Sciatic nerve (tissue), 2 donors: ENCODE results near the gene BGN. TPM values are rescaled to one million over a fixed set of nuclear protein-coding genes. Genes with fewer than 3 reads are reported as not detected.

Experiments
- ATAC-seq: fragments of 200-7000 bp; cut with Tn5 transposase; one replicate; pipeline ENCODE4 v1.9.1; 2020; ENCODE audit warnings: mild to moderate bottlenecking, moderate library complexity
- DNase-seq: peaks from one replicate; pipeline ENCODE4 v3.0.0-alpha.2; 2020; ENCODE audit warnings: low spot score
- intact Hi-C: fragments of 100-400 bp; cut with DNase I; formaldehyde crosslinking; loops from one replicate; pipeline ENCODE4 v1.14.2; 2022
- total RNA-seq: library from RNA; stranded (reverse); fragmentation: NEBNext Ultra II Directional; extraction: Animal tissue kit (Norgen Biotek cat#: 25700); gene quantifications from one replicate; pipeline ENCODE4 v1.2.1, GENCODE V29; 2021
- donor health status: DM: no; HTN: no; CAD: no.
- donor health status: DM: no; HTN: no; CAD: no.

Gene BGN
- total RNA-seq, 1 donor from 2014 or later, result 115 TPM

DNA sequence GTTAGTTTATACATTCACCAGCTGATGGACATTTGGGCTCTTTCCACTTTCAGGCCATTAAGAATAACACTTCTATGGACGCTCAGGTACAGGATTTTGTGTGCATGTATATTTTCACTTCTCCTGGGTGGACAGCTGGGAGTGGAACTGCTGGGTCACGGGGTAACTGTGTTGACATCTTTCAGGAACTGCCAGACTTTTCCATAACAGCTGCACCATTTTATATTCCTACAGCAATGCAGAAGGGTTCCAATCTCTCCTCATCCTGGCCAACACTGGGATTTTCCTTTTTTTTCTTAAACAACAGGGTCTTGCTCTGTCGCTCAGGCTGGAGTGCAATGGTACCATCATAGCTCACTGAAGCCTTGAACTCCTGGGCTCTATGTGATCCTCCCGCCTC is 36.3 kb upstream of the BGN start:
- DNase-seq (no peak), ATAC-seq (no peak)
- intact Hi-C loops, result no loop called here

DNA sequence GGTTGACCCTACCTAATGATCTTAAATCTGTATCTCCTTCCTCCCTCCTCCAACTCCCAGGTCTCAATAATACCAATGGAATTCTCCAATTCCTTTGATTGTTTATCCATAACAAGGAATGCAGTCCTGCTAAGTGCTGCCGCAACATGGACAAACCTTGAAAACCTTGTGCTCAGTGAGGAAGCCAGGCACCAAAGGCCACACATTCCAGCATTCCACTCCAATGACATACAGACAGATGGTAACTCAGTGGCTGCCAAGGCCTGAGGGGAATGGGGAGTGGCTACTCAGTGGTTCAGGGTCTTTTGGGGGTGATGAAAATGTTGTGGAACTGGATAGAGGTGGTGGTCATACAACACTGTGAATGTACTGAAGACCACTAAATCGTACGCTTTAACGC is 34.8 kb upstream of the BGN start:
- ATAC-seq (no peak), DNase-seq (no peak)
- intact Hi-C loops, result no loop called here

DNA sequence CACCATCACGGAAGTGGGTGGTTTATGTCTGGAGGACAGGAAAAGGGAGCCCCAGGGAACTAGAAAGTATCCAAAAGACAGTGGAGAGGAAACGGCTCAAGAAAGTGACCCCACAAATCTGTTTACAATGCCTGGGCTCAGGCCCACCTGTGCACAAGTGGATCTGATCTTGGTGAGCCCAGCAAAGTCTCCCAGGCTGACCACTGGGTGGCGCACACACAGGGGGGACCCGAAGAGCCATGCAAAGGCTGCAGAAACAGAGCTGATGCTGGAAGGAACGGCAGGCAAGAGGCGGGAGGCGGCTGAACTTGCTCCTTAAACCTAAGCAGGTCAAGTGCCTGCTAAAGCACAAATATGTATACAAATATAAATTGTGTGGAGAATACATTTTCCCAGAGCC is 34.0 kb upstream of the BGN start:
- intact Hi-C loops, result no loop called here
- DNase-seq, result peak; percentile 77

DNA sequence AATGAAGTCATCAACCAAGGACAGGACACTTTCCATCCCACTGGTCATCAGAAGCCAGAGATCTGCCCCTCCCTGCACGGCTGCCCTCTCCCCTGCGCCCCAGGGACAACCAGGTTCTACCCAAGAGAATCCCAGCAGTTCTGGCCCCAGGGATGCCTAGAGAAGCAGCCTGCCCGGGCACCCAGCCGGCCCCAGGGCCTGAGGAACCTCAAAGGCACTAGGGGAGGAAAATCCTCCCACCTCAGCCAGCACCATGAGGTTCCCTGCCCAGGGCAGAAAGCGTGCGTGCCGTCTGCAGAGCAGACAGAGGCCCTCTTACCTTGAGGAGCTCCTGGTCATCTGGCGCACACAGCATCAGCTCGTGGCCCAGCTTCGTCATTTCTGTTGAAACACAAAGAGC is 32.5 kb upstream of the BGN start:
- intact Hi-C loops, result no loop called here
- DNase-seq (no peak), ATAC-seq (no peak)

More for the DNA sequence above, 34.0 kb upstream of the BGN start:
- peak; percentile 60 for ATAC-seq

DNA sequence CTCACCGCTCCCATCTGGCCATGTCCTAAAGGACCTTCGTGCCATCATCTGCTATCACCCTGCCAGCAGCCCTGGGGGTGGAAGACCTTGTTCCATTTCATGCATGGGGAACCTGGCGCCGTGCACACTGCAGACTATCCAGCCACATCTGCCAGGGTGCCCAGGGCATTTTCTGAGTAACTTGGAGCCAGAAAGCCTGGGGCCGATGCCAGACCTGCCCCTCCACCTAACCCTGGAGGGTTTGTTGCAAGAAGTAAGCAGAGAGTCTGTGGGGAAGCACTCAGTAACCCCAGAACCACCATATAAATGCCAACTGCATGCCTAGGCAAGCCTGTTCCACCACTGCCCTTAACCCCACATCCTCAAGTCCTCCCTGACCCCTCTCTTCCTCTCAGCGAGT is 31.7 kb upstream of the BGN start:
- DNase-seq, result no peak
- intact Hi-C loops, result no loop called here
- no peak for ATAC-seq

DNA sequence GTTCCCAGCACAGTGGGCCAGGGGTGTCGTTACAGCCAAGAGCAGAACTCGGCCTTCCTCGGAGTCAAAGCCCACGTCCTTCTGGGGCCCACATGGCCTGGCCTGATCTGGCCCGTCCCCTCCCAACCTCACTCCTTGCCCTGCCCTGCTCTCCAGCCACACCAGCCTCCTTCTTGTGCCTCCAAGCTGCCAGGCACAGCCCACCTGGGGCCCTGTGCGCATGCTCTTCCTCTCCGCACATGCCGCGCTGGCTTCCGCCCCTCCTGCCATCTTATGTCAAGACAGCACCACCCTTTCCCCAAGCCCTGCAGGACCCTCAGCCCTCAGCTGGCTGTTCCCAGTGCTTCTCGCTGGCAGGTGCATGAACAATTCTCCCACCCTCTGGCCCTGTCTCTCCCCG is 31.2 kb upstream of the BGN start:
- intact Hi-C loops, result no loop called here
- no peak for DNase-seq
- no peak for ATAC-seq

DNA sequence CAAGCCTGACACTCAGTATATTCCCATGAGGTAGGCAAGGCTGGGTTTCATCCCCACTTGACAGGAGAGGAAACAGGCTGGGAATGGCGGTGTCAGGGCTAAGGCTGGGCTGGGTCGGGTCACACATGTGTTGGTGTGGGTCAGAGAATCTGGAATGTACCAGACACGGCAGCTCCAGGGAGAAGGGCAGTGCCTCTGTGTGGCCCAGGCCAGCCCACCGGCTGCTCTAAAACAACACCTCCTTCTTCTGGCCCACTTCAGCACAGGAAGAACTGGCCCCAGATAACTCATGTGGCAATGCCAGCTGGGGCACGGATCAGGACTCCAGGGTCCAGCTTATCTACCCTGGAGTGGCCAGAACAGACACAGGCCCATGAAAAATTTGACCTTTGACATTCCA is 30.7 kb upstream of the BGN start:
- intact Hi-C loops, result no loop called here
- no peak for DNase-seq
- no peak for ATAC-seq

DNA sequence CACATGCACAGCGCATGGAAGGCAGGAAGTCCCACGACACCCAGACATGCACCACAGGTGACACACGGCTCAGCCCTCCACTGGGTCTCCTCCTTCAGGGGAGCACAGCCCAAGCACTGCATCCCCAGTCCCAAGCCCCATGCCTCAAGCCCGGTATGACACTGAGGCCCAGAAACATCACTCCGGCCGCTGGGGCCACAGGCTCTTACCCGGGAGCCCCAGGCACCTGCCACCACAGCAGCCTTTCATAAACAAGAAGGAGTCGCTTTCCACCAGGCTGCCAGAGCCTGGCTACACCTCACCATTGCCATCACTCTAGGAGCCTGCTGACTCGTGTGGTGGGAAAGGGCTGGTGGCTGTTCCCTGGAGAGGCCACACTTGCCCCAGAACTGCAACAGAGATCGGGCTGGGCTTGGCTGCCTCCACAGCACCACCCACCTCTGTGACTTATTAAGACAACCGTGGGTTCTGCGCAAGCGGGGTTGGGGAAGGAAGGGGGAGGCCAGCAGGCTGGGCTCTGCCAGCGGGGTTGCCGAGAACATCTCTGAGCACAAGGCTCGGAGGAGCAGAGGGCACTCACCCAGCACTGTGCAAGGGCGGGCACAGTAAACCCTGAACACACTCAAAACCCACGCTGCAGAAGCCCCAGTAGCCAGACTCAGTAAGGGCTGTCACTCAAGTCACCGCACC is 28.9 kb upstream of the BGN start:
- ATAC-seq, result no peak
- DNase-seq, result no peak
- intact Hi-C loops, result no loop called here

DNA sequence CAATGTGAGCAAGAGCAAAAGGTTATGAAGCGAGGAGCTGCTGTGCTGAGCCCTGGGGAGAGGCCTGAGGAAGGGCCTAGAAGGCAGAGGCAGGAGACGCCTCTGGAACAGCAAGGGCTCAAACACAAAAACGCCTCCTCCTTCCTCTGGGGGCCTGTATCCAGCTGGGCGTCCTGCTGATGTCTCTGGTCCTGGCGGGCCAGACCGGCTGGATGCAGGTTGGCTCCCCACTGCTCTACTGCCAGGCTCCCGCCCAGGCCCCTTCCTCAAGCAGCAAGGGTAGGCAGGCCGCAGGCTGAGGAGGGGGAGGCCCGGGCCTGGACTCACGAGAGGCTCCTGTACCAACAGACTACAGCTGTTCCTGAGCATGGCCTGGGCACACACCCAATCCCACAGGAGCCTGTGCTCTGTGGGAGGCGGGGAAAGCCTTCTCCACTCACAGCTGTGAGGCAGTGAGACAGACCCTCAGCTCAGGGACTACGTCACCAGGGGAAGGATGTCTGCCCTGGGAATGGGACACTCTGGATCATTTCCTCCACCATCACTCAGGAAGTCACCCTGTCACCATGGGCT is 26.7 kb upstream of the BGN start:
- no peak for ATAC-seq
- no peak for DNase-seq
- intact Hi-C loops, result no loop called here

DNA sequence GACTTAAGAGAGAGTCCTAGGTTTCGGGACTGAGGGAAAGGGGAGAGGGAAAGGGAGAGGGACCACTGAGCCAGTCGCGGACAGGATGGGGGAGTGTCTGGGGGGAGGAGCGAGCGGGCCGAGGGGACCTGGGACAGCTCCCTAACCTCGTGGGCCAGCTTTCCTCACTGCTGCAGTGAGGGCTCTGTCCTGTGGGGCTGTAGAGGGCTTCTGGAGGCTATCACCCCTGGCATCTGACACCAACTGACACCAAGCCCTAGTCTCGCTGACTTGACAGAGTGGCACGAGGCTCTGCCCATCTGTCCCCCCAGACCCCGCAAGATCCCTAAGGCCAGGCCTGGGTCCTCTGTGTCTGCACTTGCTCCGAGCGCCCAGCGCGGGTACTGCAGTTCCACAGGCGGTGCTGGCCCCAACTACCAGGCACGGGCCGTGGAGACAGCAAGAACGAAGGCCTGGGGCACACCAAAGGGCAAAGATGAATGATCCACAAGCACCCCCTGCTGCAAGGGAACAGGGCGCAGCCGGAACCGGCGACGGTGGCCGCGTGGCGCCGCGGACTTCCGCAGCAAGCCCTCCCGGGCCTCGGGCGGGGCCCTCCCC is 24.9 kb upstream of the BGN start:
- DNase-seq (no peak), ATAC-seq (no peak)
- intact Hi-C loops, result loop anchor here (5.0 kb wide), 1 partner anchor 37 kb away; no protein-coding TSS in a partner anchor

DNA sequence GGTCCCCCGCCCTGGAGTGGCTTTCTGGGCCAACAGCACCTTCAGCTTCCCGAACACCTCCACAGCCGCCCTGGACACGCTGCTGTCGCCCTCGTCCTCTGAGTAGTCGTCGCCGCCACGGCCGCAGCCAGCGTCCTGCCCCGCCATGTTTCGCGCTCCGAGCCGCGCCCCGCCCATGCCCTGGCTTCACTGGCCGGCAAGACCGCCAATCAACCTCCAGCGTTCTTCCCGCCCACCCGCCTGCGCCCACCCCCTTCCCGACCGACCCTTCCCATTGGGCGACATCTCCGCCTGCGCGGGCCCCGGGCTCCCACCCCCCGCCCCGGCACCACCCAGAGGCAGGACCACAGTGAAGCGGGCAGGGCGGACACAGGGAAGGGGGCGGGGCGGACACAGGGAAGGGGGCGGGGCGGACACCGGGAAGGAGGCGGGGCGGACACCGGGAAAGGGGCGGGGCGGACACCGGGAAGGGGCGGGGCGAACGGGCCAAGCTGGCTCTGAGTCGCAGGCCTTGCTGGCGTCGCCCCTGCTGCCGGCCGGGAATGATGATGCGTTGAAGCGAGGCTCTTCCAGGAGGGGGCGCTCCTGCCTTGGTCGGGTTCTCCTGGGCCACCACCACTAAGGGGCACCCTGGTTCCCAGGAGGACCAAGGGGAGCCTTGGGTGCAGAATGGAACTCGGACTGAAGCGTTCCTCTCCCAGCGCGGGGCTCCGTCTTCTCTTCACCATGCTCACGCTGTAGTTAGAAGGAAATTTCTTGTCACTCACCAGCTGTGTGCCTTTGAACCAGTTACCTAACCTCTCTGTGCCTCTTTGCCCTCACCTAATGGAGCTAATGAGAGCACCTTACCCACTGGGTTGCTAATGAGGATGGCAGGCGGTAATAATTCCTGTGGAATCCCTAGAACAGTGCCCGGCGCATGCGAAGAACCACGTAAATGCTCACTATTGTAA is 24.1 kb upstream of the BGN start, which contains the start of gene HAUS7:
HAUS7 (minus strand) TSS at position 166 of the 953 bp plus-strand sequence; CDS start at position 147, 19 bp downstream.
- peak; percentile 94 for DNase-seq
- intact Hi-C loops, result loop anchor here (5.0 kb wide), 1 partner anchor 37 kb away; no protein-coding TSS in a partner anchor
- peak; percentile 91 for ATAC-seq

DNA sequence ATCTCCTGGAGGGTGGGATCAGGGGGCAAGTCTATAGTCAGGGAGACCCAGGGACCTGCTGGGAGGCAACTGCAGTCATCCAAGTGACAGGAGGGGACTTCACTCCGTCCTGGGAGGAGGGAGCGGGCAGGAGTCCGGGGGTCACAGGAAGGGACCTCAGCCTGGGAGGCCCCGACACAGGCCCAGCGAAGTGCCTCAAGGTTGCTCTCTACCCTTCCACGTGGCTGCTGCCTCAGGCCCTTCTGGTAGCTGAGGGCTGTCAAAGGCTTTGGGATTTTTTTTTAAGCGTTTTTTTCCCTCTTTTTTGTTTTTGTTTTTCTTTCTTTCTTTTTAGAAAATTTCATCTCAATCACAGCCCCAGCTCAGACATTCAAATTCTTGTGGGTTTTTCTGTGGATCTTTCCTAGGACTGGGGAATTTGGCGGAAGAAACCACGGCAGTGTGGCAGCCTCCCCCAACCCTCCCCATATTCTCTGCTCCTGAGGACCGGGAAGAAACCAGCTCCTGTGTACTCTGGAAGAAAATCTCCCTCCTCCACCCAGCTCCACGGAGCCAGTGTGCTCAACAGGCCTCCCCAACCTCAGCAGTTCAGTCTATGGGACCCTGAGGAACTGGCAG is 23.0 kb upstream of the BGN start:
- intact Hi-C loops, result loop anchor here (5.0 kb wide), 1 partner anchor 36 kb away; no protein-coding TSS in a partner anchor
- ATAC-seq (no peak), DNase-seq (no peak)

DNA sequence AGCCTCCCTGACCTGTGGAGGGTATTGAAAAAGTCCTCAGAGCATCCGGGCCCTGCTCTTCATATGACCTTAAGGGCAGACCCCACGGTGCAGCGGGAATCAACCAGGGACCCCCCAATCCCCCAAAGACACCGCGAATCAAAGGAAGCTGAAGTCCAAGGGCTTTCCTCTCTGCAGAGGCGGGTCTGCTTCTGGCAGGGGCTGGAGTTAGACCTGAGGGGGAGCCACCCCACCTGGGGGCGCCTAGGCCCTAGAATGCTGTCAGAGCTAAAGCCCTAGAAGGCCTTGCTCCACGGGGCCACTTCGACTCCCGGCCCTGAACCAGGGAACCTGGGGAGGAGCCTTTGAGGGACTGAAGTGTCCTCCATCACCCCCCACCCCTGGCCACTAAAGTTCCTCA is 21.7 kb upstream of the BGN start:
- ATAC-seq (no peak), DNase-seq (no peak)
- intact Hi-C loops, result loop anchor here (5.0 kb wide), 1 partner anchor 34 kb away; no protein-coding TSS in a partner anchor

DNA sequence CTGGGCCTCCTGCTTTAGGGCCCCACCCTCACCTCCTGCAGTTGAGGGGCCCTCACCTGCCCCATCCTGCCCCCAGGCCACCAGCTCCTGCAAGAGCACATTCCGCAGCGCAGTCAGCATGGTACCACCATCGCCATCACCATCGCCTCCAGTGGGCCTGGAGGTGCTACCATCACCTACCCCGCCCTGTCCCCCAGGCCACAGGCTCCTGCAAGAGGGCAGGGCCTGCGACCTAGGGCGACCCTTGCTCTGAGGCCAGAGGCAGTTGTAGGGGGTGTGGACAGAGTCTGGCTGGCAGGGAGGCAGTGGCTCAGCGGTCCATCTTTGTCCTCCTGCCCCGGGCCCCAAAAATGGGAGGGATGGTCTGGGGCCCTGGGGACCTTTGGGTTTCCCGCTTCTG is 20.5 kb upstream of the BGN start:
- no peak for ATAC-seq
- intact Hi-C loops, result loop anchor here (5.0 kb wide), 1 partner anchor 33 kb away; no protein-coding TSS in a partner anchor
- no peak for DNase-seq

DNA sequence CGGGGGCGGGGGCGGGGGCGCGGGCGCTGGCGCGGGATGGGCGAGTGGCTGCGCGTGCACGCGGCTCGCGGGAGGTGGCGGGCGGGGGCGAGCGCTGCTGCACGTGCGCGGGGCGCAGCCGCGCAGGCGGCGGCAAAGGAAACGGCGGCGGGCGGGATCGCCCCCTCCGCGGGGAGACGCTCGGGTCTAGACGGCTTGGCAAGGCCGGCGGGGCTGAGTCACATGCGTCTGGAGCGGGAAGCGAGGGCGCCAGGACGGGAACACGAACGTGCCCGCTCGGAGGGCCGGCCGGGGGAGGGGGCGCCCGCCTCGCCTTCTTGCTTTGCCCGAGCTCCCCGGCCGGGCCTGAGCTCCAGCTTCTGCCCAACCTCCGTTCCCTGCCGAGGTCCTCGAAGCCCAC is 20.1 kb upstream of the BGN start:
- DNase-seq, result peak; percentile 85
- intact Hi-C loops, result loop anchor here (5.0 kb wide), 1 partner anchor 33 kb away; no protein-coding TSS in a partner anchor
- no peak for ATAC-seq

DNA sequence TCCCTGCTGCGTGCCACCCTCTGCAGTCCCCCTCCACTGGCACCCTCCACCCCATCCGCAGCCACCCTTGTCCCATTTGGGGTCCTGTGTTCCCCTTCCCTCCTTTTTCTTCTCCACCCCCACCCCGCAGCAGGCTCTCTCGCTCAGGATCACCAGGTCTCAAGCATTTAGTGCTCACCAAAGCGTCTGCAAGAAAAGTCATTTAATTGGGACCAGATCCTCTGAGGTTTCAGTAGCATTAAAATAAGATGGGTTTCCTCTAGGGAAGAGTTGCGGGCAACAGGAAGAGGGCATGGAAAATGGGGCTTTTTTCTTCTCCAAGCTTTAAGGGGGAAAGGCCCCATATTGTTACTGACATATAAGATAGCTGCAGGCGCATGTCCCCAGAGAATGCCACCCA is 19.5 kb upstream of the BGN start:
- intact Hi-C loops, result no loop called here
- DNase-seq, result no peak
- no peak for ATAC-seq

DNA sequence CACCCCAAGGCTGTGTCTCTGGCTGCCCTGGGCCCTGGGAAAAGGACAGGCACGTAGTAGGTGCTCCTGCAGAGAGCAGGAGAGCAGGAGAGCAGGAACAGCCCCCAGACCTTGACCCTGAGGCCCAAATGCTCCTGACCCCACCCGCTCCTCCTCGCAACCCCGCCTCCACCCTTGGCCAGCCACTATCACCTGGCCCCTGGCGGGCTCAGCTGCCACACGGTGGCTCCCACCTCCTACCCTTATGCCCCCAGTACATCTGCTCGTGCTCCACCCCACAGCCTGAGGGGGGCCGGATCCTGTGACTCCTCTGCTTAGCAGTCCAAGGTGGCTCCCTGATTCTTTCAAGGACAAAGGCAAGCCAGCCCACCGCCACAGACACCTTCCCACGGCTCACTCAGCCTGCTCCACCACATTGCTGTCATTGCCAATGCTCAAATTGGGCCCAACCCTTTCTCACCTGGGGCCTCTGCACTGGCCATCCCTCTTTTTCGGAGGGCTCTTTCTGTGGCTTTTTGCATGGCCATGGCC is 19.0 kb upstream of the BGN start:
- no peak for DNase-seq
- ATAC-seq, result no peak
- intact Hi-C loops, result no loop called here

DNA sequence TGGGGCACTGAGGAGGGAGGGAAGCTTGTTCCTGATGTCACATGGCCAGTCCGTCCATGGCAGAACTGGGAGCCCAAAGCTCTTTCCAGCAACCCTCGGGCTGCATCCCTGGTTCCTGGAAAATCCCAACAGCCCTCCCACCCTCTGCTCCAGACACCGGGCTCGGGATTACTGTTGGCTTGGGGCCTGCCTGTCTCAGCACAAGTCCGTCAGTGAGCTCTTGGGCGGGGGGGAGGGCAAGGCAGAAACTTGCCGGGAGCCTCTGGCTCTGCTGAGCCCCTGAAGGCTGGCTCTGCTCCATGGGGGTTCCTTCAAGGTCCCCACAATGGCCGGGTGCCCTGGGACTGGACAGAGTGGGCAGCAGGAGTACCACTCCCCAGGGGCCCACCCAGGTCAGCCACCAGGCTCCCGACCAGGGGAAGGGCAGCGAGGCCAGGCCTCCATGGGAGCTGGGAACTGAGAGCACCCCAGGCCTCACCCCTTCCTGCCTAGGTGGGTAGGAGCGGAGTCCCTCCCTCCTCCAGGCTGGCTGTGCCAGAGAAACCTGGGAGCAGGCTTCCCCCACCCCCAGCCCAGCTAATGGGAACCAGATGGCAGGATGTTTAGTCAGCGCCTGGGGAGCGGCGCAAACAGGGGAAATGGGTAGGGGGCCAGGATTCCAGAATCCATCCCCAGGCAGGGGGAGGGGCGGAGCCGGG is 18.0 kb upstream of the BGN start:
- peak; percentile 57 for ATAC-seq
- no peak for DNase-seq
- intact Hi-C loops, result no loop called here
